Muscle layer of colon (tissue), 2 donors: Measurements from ENCODE around the gene SMARCD3.

Experiments used
- H3K27ac ChIP-seq: one replicate; pipeline ENCODE4 v1.7.0; 2013; ENCODE audit warnings: low read depth, mild to moderate bottlenecking, low read length, moderate library complexity
- H3K27me3 ChIP-seq, 2 donors: one replicate each; pipeline ENCODE4 v1.7.0; 2013; ENCODE audit warnings: low read length in 2 of 2, mild to moderate bottlenecking in 2 of 2; ENCODE audit not compliant: insufficient read depth in 2 of 2, control insufficient read depth in 1 of 2
- H3K36me3 ChIP-seq: one replicate; pipeline ENCODE4 v1.7.0; 2013; ENCODE audit warnings: mild to moderate bottlenecking, low read length; ENCODE audit not compliant: insufficient read depth
- H3K4me1 ChIP-seq: one replicate; pipeline ENCODE4 v1.7.0; 2013; ENCODE audit warnings: mild to moderate bottlenecking, low read length; ENCODE audit not compliant: insufficient read depth
- H3K4me3 ChIP-seq, 2 donors: one replicate each; pipeline ENCODE4 v1.7.0; 2013; ENCODE audit warnings: low read length in 2 of 2, low read depth in 1 of 2, mild to moderate bottlenecking in 1 of 2, moderate library complexity in 1 of 2
- H3K9ac ChIP-seq: one replicate; pipeline ENCODE4 v1.7.0; 2013; ENCODE audit warnings: low read length
- H3K9me3 ChIP-seq: one replicate; pipeline ENCODE4 v1.7.0; 2013; ENCODE audit warnings: mild to moderate bottlenecking, low read length
- donor health status: abdominal sarcoma.
- donor health status: Adenocarcinoma of cecum.

The SMARCD3 gene

DNA sequence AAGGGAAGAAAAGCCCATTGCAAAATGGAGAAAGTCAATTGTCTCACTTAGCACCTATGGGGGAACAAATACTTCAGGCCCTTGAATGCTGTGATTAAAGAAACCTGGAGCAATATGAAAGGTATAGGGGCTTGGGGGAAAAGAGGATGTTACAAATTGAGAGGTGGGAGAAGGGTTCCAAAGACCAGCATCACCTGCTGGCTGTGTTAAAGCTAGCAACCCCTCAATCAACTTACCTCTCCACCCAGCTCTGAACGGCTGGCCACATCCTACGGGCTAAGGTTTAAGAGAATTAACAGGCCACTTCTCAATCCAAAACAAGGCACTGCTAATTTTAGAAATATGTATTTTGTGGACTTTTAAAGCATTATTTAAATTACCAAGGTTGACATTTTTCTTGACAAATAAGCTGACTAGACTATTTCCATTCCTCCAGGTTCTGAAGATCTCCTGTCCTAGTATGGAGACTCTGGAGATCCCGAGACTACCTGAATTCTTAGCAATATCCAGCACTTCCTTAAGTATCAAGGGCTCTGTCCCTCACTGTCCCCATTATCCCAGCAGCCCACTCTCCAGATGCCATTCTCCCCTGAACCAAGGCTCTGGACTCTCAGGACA is 37.2 kb downstream of the SMARCD3 start:
- Histone ChIP-seq H3K36me3 (peaks cover 39% of the 10 kb centered on the region), H3K4me1 (no peaks in the 10 kb centered on the region), H3K9ac (no peak overlapping the region), H3K4me3 (no peak overlapping the region), H3K9me3 (no peaks in the 10 kb centered on the region), H3K27ac (no peak overlapping the region), H3K27me3 (no peaks in the 10 kb centered on the region)

GRCh38 chr7:151210087-151210854 is 38.2 kb downstream of the SMARCD3 start, which contains the start of gene H2BK1:
Gene H2BK1 (minus strand): TSS chr7:151210488. CDS start chr7:151210318, 170 bp downstream.
- H3K9ac ChIP-seq = no peak within 1 kb of the TSS
- H3K9me3 ChIP-seq = no peaks in the 10 kb centered on the region
- no peaks in the 10 kb centered on the region for H3K4me1 ChIP-seq
- H3K36me3 ChIP-seq = peaks cover 29% of the 10 kb centered on the region
- no peak within 1 kb of the TSS for H3K4me3 ChIP-seq
- H3K27ac ChIP-seq = no peak within 1 kb of the TSS
- H3K27me3 ChIP-seq = peaks cover 0 to 3% of the 10 kb centered on the region in 2 donors

- no peaks in the 10 kb centered on the region for H3K4me1 ChIP-seq
- H3K9ac ChIP-seq = no peak overlapping the region
- H3K27ac ChIP-seq = no peak overlapping the region
- H3K27me3 ChIP-seq = peaks cover 0 to 10% of the 10 kb centered on the region in 2 donors
- peaks cover 22% of the 10 kb centered on the region for H3K36me3 ChIP-seq
- H3K9me3 ChIP-seq = no peaks in the 10 kb centered on the region
- H3K4me3 ChIP-seq = no peak overlapping the region
These were observed 38.9 kb downstream of the SMARCD3 start for GRCh38 chr7:151209588-151209987.

GRCh38 chr7:151208253-151208862 is 40.1 kb downstream of the SMARCD3 start:
- no peak overlapping the region for H3K4me3 ChIP-seq
- H3K27ac ChIP-seq = no peak overlapping the region
- H3K9me3 ChIP-seq = no peaks in the 10 kb centered on the region
- H3K36me3 ChIP-seq = peaks cover 10% of the 10 kb centered on the region
- no peak overlapping the region for H3K9ac ChIP-seq
- H3K4me1 ChIP-seq = no peaks in the 10 kb centered on the region
- peaks cover 0 to 19% of the 10 kb centered on the region in 2 donors for H3K27me3 ChIP-seq

DNA sequence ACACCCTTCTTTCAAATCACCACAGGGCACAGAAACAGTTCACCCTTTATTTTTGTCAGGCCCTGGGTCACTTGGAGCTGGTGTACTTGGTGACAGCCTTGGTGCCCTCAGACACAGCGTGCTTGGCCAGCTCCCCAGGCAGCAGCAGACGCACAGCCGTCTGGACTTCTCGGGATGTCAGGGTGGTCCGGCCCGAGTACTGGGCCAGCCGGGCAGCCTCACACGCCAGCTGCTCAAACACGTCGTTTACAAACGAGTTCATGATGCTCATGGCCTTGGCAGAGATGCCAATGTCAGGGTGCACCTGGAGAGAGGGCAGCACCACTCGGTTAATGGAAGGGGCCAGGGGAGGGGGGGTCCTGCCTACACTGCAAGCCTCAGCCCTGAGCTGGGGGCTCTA is 40.7 kb downstream of the SMARCD3 start:
- no peak overlapping the region for H3K4me3 ChIP-seq
- peaks cover 5% of the 10 kb centered on the region for H3K36me3 ChIP-seq
- H3K9ac ChIP-seq = no peak overlapping the region
- peaks cover 0 to 19% of the 10 kb centered on the region in 2 donors for H3K27me3 ChIP-seq
- no peaks in the 10 kb centered on the region for H3K4me1 ChIP-seq
- H3K27ac ChIP-seq = no peak overlapping the region
- H3K9me3 ChIP-seq = no peaks in the 10 kb centered on the region

DNA sequence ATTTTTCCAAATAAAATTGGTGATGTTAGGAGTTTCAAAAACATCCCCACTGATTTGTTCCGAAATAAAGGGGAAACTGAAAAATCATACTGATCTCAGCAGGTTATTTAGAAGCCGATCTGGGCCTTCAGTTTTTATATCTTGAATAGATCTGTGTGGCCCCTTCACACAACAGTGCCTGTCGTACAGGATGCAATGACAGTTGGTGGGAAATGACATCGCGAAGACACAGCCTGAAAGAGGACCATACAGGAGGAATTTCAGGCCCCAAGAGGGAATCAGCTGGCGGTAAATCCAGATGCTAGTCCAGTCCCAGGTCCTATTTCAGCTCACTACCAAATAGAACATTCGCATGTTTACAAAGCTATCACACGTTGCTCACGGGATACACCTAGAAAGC is 41.2 kb downstream of the SMARCD3 start:
- no peaks in the 10 kb centered on the region for H3K9me3 ChIP-seq
- H3K9ac ChIP-seq = no peak overlapping the region
- H3K4me3 ChIP-seq = no peak overlapping the region
- no peak overlapping the region for H3K27ac ChIP-seq
- H3K36me3 ChIP-seq = peaks cover under 1% of the 10 kb centered on the region
- H3K27me3 ChIP-seq = peaks cover 0 to 19% of the 10 kb centered on the region in 2 donors
- H3K4me1 ChIP-seq = no peaks in the 10 kb centered on the region

DNA sequence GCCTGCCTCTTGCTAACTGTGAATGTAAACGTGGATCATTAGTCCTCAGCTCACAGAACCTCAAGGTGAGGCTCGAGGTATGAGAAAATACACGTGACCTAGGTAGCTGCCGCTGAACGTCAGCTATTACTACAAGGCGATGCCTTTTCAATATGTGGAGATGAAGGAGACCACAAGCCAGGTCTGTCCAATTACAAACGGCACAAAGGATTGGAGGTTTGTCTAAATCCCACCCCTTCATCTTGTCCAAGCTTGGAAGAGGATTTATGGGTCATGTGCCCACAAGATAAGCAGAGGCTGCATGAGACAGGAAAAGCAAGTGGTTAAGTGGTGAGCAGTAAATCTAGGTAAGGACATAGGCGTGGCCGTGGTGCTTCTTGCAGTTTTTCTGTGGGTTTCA is 41.6 kb downstream of the SMARCD3 start:
- H3K27me3 ChIP-seq = peaks cover 0 to 19% of the 10 kb centered on the region in 2 donors
- no peak overlapping the region for H3K4me3 ChIP-seq
- no peak overlapping the region for H3K27ac ChIP-seq
- H3K4me1 ChIP-seq = no peaks in the 10 kb centered on the region
- H3K9me3 ChIP-seq = no peaks in the 10 kb centered on the region
- no peak overlapping the region for H3K9ac ChIP-seq
- H3K36me3 ChIP-seq = no peaks in the 10 kb centered on the region

DNA sequence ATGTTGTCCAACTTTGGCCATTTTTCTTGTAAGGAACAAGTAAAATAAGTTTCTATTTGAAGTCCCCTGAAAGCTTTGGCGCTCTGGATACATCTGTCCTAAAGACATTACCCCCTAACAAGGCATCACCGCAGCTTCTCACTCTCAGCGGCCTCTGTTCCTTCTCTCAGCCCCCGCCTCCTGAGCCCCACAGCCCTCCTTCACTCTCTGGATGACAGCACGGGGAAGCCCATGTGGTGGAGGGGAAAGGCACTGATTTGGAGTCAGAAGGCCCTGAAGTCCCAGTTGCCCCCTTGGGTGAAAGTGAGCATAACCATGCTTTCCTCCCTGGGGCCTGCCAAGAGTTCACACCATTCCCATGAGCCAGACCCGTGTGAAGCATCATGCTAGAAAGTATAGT is 42.8 kb downstream of the SMARCD3 start:
- Histone ChIP-seq H3K36me3 (no peaks in the 10 kb centered on the region), H3K27me3 (peaks cover 0 to 19% of the 10 kb centered on the region in 2 donors), H3K9ac (no peak overlapping the region), H3K4me1 (no peaks in the 10 kb centered on the region), H3K9me3 (no peaks in the 10 kb centered on the region), H3K27ac (no peak overlapping the region), H3K4me3 (no peak overlapping the region)

GRCh38 chr7:151204383-151205032 is 44.0 kb downstream of the SMARCD3 start:
- Histone ChIP-seq H3K4me1 (peaks cover 2% of the 10 kb centered on the region), H3K4me3 (no peak overlapping the region), H3K36me3 (no peaks in the 10 kb centered on the region), H3K27ac (no peak overlapping the region), H3K27me3 (peaks cover 0 to 19% of the 10 kb centered on the region in 2 donors), H3K9ac (no peak overlapping the region), H3K9me3 (no peaks in the 10 kb centered on the region)

GRCh38 chr7:151202836-151203235 is 45.7 kb downstream of the SMARCD3 start:
- no peaks in the 10 kb centered on the region for H3K36me3 ChIP-seq
- H3K9me3 ChIP-seq = no peaks in the 10 kb centered on the region
- H3K9ac ChIP-seq = no peak overlapping the region
- H3K4me3 ChIP-seq = no peak overlapping the region
- no peak overlapping the region for H3K27ac ChIP-seq
- peaks cover 0 to 19% of the 10 kb centered on the region in 2 donors for H3K27me3 ChIP-seq
- peaks cover 4% of the 10 kb centered on the region for H3K4me1 ChIP-seq

DNA sequence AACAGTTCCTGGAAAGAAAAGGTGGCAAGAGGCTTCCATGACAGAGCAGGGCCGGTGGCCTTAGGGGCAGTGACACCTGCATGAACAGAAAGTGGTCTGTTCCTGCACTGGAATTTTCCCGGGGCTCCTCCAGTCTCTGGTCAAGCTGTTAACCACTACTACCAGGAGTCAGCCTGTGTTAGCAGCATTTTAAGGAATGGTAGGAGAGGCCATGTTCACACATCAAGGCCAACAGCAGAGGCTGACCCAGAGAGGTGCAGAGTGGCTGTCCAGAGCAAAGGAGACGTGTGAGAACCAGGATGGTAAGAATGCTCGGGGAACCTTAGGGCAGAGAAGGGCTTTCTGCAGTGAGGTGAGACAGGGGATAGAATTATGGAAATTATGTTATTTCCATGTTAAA is 46.7 kb downstream of the SMARCD3 start:
- Histone ChIP-seq H3K9ac (no peak overlapping the region), H3K4me1 (peaks cover 4% of the 10 kb centered on the region), H3K27me3 (peaks cover 0 to 19% of the 10 kb centered on the region in 2 donors), H3K36me3 (no peaks in the 10 kb centered on the region), H3K27ac (no peak overlapping the region), H3K4me3 (no peak overlapping the region), H3K9me3 (no peaks in the 10 kb centered on the region)
